NCI-H2227 (cell line): Measurements from ENCODE around the gene GID4.
A peak's percentile ranks its signal among the peaks of the same experiment; 100 is the strongest.

Source experiments
- DNase-seq: peaks from one replicate; lab custom pipeline; 2025; ENCODE audit not compliant: unreplicated experiment; lab: John Stamatoyannopoulos, UW

The GID4 gene

DNA sequence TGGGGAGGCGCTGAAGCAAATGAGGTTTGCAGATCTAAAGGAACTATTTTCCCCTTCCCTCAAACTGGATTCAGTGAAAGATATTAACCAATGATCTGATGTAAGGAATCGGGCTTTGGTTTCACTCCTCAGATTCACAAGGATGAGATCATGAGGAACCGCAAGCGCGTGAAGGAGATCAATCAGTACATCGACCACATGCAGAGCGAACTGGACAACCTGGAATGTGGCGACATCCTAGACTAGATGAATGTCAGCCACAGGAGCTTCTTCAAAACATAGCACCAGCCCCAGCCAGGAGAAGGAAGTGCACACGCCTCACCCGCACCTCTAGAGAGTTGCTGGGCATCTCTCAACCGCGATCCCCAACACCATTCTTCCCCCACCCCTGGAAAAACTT is 22.8 kb upstream of the GID4 start:
- DNase-seq = no peak

DNA sequence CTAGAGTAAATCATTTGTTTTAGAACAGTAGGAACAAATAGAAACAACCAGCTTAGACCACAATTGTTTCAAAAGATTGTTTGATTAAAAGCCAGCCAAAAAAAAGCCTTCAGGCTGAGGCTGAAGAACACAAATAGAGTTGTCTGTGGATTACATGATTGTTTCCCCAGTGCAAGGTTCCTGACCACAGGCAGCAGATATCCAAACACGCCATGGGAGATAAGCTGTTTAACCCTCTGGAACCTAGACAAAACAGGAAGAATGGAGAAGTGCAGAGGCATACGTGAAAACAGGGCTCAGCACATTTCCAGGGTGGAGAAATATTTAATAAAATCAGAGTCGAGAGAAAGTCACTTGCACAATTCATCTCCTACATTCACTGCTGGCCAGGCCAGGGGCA is 21.2 kb upstream of the GID4 start:
- no peak for DNase-seq

DNA sequence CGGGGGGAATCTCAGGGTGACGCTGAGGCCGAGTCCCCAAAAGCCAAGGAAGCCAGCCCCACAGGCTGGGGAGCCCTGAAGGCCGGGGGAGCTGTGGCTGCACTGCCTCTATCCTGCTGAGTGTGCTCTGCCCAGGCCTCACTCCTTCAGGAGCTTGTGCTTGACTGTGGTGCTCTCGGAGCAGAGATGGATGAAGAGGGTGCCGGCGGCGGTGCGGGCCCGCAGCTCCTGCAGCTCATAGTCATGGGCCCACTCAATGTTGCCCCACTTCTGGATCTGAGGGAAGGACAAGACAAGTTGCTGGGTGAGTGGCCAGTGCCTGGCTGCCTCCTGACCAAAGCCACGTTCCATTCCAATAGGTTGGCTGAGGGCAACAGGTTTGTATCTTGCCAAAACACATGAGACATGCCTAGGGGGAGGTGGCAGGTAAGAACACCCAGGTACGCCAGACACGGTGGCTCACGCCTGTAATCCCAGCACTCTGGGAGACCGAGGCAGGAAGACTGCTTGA is 20.7 kb upstream of the GID4 start:
- DNase-seq = no peak

DNA sequence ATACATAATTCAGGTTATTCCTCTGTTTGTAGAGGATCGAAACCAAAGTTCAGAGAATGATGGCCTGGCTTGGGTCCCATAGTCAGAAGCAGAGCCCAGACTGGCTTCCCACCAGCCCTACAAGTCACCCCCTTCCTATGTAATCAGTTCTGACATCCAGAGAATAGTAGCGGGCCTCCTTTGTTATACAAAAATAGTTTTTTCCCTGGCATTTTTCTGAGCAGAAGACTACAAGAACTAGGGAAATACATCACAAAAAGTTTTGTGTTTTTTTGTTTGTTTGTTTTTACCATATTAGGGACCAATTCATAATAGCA is 19.4 kb upstream of the GID4 start:
- no peak for DNase-seq

DNA sequence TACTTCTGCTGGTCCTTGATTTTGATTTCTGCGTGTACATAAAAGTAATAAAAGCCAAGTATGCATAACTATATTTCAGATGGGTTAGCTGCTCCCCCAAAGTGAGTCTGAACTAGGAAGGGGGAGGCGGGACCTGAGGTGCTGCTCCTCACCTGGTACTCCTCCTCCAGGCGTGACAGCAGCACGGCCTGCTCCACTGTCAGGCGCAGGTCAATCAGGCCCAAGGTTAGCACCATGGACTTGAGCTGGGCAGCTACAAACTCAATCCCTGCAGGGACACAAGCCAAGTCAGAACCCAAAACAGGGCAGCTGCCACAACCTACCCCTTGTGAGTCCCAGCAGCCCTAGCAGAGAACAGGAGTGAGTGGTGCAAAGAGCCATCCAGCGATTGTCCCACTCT is 18.2 kb upstream of the GID4 start:
- DNase-seq = no peak

DNA sequence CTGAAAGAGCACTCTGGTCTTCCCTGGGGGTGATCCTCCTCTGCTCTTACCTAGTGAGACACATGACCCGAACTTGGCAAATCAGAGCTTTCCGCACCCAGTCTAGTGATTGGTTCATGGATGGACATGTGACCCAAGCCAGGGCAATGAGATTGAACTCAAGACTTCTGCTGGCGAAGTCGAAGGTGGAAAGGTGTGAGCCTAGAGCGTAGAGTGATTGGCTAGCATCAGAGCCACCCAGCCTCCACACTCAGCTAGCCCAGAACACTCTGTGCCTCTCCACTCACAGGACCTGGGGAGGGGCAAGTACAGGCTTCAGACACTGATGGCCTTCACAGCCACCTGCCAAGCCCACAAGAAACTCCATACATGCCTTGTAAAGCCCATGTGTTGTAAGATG is 17.8 kb upstream of the GID4 start:
- DNase-seq = no peak

DNA sequence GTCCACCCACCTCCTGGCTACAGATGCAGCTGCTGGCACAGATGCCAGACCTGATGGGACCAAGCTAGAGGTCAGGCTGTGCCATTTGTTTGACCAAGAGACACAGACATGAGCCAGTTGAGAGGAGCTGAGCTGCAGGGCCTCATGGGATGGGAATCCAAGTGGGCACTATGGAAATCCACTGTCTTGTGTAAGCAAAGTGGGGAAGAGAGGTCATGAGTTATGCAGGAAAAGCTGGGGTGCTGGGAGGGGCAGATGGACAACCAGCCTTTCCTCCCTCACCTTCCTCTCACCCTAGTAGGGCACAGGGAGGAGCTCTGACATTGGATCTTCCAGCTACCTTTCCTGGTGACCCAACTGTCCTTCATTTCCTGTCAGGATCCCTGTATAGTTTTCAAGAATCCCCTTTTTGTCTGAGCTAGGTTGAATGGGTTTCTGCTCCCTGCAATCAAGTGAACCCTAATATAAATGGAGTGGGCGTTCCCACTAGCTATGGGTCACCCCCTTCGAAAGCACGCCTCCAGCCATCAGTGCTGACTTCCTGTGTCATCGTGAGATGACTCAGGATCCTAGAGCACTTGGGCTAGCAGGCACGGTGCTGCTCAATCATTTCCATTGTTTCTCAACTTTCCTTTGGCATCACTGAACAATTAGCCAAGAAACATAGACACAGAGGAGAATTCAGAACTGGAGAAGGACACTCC is 13.8 kb upstream of the GID4 start:
- DNase-seq = no peak

DNA sequence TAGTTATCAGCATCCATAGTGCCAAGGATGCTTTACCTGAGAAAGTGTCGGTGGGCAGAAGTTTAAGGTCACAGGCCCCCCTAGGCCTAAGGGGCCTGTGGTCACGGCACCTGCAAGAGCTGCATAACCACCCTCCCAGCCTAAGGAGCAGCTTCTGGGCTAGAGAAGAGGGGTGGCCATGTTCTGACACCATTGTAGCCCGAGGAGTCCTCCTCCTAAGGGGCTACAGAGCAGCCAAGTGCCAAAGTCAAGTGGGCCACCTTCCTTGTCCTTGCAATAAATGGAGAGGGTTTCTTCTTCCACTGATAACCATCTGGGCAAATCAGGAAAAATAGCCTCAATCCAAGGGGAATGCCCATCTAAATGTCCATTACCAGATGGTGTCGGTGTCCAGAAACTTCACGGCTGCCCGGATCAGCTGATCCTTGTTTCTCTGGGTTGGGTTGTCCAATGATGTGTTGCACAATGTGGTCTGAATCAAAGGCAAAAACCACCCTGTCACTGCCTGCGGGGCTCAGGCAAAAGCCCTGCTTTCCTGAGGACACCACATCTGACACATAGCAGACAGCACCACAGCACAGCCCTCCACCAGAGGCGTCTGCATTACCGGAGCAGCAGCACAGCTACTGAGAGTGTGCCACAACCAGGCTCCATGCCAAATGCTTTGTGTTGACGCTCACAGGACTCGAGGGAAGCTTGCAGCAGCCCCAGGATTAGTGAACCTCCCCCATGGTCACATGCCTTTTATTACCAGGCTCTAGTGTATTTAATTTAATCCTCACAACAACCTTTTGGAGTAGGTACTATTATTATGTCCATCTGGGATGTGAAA is 13.0 kb upstream of the GID4 start:
- no peak for DNase-seq

DNA sequence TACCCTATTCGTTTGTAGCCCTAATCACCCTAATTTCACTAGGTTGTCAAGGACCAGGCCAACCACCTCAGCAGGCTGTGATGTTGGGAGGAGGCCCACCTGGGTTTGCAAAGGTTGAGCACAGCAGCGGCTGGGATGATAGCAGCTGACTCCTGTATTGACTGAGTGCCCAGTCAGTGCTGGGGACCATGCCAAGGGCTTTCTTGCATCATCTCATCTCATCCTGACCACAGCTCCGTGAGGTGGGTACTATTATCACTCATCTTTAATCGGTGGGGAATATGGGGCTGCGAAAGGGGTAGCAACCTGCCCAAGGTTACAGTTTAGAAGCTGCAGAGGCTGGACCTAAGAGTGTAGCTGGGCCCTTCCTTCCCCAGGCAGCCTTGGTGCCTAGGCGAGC is 11.9 kb upstream of the GID4 start:
- DNase-seq = no peak

DNA sequence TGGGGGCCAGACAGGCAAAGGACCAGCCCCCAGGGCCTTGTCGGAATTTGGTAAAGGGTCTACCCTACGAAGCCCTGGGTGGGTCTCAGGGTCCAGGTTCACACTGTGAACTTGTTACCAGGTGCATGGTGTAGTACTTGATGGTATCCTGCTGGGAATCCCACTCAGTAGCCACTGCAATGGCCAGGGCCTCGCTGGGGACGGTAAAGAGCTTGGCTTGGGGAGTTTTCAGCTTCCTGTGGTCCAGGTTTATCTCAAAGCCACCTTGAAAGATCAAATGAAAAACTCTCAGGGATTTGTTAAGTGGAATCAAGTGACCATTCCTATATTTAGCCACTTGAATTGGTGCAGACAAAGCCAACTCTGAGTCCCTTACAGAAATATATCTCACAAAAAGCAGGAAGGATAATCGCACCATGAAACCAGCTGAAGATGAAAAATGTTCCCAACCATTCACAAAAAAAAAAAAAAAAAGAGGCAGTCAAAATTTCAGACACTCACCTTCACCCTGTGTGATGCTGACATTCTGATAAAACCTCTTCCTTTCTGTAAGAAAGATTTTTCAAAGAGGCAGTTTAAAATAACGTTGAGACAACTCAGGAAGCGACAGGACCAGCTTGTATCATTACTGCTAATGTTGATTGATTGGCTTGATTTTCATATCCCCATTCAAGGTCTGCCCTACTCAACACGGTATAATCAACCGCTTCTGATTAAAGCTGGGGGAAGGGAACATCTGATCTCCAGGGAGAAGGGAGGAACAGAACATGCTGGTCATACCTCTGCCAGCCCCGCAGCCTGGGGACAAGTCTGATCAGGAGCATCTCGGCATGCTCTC is 10.9 kb upstream of the GID4 start:
- DNase-seq = no peak

DNA sequence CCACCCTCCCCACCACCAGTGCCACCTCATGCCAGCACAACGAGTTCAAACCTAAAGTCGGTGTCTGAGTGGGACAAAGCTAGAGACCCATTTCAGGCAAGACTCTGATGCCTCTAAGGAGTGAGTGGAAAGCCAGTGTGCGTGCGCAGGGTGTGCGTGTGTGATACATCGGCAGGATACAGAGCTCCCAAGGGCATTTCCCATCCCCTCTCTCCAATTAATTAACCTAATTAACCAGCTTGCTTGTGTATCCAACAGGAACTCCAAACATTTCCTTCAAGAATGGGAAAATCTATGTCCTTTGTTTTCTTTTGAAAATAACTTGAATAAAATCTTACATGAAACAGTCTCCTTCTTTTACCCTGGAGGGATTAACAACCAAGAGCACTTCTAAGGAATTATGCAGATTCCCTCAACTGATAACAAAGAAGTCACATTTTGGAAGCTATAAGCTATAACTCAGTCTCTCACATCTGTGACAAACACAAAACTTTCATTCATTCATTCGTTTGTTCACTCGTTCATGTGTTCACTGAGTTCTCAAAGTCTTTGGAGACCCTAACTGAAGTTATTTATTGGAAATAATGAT is 10.2 kb upstream of the GID4 start:
- no peak for DNase-seq

DNA sequence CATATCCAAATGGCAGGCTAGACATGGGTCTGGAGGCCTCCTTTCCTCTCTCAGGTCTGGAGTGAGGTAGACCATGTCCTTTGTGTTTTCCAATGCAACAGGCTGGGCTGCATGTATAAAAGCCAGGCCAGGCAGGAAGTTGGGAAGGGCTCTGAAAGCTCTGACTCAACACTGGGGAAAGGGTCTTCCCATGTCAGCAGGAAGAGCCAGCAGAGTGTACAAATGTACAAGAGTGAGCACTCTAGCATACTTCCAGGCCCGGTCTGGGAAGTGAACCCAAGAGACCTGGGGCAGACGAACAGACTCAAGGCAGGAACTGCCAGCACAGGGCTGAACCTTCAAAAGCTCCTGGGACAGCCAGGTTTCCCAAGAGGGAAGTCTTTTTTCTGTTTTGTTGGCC is 7.3 kb upstream of the GID4 start:
- no peak for DNase-seq

DNA sequence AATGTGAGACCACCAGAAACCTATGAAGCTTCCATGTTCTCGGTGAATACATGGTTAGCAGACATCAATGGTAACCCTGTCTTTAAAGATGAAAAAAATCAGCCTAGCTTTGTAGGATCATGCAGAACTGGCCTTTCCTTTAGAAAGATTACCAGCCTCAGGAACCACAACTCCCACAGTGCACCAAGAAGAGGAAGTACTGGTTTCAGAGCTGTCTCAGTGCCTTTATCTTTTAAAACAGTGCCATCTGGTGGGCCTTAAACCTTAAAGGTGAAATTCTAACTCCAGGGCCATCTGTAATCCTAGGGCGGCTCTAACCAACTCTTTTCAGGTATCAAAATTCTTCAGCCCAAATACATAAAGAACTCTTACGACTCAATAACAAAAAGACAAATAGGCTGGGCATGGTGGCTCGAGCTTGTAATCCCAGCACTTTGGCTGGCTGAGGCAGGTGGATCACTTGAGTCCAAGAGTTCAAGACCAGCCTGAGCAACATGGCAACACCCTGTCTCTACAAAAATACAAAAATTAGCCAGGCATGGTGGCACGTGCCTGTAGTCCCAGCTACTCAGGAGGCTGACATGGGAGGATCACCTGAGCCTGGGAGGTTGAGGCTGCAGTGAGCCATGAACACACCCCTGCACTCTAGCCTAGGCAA is 5.6 kb upstream of the GID4 start:
- DNase-seq = peak; percentile 81

DNA sequence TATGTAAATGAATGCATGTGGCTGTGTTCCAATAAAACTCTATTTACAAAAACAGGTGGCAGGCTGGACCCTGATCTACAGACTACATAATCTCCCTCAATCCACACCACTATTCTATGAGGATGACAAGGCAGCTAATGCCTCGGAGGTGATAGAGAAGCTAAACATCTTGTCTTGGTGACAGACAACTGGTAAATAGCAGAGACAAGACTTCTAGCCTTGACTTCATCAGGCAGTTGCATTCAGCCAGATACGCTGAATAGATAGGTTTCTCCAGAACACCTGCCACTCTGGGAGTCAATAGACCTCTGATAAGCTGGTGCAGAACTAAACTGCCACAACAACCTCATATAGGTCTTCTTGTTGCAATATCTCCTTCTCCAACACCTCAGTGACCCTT is 3.5 kb upstream of the GID4 start:
- no peak for DNase-seq

DNA sequence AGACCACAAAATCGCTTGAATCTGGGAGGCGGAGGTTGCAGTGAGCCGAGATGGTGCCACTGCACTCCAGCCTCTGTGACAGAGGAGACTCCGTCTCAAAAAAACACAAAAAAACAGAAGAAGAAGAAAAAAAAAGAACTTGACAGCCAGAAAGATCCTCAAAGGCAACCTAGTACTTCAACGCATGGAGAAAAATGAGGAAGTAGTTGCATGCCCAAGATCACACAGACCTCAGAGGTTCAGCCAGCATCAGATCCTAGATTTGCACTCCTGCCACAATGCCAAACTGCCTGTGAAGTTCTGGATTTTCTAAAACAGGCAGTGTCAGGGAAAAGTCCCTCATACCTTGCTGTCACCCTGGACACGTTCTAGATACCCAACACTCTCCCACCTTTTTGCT is 1.7 kb upstream of the GID4 start:
- DNase-seq = no peak

DNA sequence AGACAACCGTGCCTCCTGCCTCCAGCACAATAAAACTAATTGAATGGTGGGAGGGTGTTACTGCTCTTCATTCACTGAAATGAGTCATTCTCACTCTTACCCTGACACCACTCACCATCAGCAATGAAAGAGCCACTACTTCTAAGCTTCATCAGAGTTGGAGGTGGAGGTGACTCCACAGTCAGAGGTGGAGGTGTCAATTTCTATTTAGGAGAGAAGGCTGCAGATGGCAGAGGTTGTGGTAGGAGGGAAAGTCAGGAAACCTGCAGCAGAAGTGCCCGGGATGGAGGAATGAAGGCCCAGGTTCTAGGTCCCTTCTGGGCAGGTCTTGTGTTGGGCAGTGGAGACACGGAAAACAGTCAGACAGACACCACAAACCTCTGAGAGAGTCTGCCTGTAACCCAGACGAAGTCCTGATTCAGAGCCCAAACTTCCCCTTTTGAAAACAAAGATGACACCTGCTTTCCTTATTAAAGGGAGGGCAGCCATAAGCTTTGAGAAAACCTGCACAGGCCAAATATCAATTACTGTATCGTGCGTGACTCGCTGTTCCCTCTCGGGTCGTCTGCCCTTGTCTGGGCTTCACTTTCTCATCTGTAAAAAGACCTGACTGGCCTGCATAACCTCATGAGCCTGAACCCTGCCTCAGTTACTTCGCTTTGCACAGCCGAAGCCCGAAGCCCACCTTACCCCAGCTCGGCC is 908 bp upstream of the GID4 start:
- no peak for DNase-seq

DNA sequence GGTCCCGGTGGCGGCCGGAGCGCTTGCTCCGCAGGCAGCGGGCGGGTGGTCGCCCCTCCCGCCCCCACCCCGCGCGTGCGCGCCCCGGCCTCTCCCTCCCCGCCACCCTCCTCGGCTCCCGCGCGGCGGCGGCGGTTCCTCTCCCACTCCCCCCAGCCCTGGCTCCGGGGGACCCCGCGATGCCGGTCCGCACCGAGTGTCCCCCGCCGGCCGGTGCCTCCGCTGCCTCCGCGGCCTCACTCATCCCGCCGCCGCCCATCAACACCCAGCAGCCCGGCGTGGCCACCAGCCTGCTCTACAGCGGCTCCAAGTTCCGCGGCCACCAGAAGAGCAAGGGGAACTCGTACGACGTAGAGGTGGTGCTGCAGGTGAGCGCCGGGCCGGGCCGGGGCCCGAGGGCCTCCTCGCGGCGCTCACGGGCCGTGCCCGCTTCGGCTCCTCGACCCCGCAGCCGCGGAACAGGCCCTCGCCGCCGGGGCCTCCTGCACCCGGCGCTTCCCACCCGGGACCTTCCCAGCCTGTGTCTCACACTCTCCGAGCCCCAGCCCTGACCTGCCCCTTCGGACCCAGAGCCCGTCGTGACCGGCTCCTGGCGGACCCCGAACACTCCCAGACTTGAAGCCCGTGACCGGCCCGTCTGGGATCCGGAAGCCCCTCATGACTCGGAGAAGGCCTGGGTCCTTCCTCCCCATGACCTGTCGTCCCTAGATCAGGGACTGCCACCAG is 490 bp downstream of the GID4 start:
- DNase-seq = peak; percentile 61

DNA sequence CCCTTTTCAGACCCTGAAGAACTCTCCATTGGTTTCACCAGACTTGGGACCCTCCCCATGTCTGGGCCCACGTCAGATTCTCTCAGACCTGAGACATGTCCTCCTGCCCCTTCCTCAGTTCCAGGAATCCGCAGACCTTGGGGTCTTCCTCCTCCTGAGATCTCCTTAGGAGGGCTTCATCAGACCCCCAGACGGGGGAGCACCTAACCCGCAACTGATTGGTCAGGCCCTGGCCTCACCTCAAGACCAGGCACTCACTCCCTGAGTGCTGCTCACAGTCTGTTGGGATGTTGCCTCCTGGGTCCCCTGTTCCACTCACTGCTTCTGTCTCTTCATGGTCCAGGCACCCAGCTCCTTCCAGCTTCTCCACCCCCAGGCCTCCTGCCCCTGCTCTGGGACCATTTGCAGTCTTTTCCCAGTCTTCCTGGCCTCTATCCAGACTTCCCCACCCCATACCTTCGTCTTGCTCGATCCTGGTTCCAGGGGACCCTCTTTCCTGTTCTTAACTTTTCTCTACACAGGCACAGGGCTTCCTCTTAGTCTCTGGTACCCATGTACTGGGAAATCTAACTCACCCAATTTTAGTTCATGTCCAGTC is 1.2 kb downstream of the GID4 start:
- DNase-seq = no peak

DNA sequence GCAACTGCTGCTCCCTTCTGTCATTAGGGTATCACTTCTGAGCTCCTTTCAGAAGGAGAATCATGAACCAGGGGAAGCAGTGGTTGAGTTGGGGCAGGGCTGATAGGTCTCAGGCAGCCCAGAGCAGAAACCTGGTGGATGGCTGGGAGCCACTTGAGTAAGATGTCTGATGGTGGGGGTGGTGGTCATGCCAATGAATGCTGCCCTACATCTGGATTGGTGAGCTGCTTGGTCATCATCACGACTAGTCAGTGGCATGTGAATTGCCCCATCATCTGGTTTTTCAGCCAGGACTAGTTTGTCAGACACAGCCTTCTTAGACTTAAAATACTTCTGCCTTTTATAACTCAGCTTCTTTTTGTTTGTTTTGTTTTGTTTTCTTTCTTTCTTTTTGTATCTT is 2.6 kb downstream of the GID4 start:
- no peak for DNase-seq
